ENCODE results near the gene CAST.
"Not testable (repeated sequence)": the region's sequence is repeated elsewhere in the genome, so short reads cannot be mapped to it uniquely, and the experiment has no call there.

The CAST gene

GRCh38 chr5:96765043-96765442 is 102.9 kb downstream of the CAST start:
- FAIRE-seq: no peak
- DNase-seq (ENCODE audit: extremely low spot score, insufficient read length, low read depth): no peak

GRCh38 chr5:96768708-96769251 is 106.6 kb downstream of the CAST start:
- DNase-seq (ENCODE audit: extremely low spot score, insufficient read length, low read depth) (no peak), FAIRE-seq (no peak)

GRCh38 chr5:96771395-96771794 is 109.2 kb downstream of the CAST start:
- no peak for DNase-seq (ENCODE audit: extremely low spot score, insufficient read length, low read depth)
- FAIRE-seq: peak; percentile 59

GRCh38 chr5:96772111-96772510 is 109.9 kb downstream of the CAST start:
- no peak for FAIRE-seq
- no peak for DNase-seq (ENCODE audit: extremely low spot score, insufficient read length, low read depth)

GRCh38 chr5:96772542-96772941 is 110.4 kb downstream of the CAST start:
- FAIRE-seq: no peak
- DNase-seq (ENCODE audit: extremely low spot score, insufficient read length, low read depth): no peak

GRCh38 chr5:96775050-96775449 is 112.9 kb downstream of the CAST start:
- FAIRE-seq: no peak
- no peak for DNase-seq (ENCODE audit: extremely low spot score, insufficient read length, low read depth)

- DNase-seq (ENCODE audit: extremely low spot score, insufficient read length, low read depth): no peak
- no peak for FAIRE-seq
These were observed 113.5 kb downstream of the CAST start for GRCh38 chr5:96775689-96776088.

- DNase-seq (ENCODE audit: extremely low spot score, insufficient read length, low read depth) (no peak), FAIRE-seq (no peak)
These were observed 114.4 kb downstream of the CAST start for GRCh38 chr5:96776621-96777020.

- DNase-seq (ENCODE audit: extremely low spot score, insufficient read length, low read depth): no peak
These were observed 116.2 kb downstream of the CAST start for GRCh38 chr5:96778409-96778808.

GRCh38 chr5:96780626-96781025 is 118.5 kb downstream of the CAST start:
- no peak for DNase-seq (ENCODE audit: extremely low spot score, insufficient read length, low read depth)
- FAIRE-seq: no peak

More at GRCh38 chr5:96778409-96778808, 116.2 kb downstream of the CAST start:
- no peak for FAIRE-seq

GRCh38 chr5:96781031-96781971 is 119.1 kb downstream of the CAST start:
- FAIRE-seq: no peak
- no peak for DNase-seq (ENCODE audit: extremely low spot score, insufficient read length, low read depth)

- FAIRE-seq: no peak
These were observed 121.2 kb downstream of the CAST start for GRCh38 chr5:96783326-96783725.

GRCh38 chr5:96785326-96786109 is 123.3 kb downstream of the CAST start:
- DNase-seq (ENCODE audit: extremely low spot score, insufficient read length, low read depth) (no peak), FAIRE-seq (no peak)

More at GRCh38 chr5:96783326-96783725, 121.2 kb downstream of the CAST start:
- DNase-seq (ENCODE audit: extremely low spot score, insufficient read length, low read depth): no peak

- FAIRE-seq: no peak
- DNase-seq (ENCODE audit: extremely low spot score, insufficient read length, low read depth): no peak
These were observed 126.1 kb downstream of the CAST start for GRCh38 chr5:96788112-96788749.

- no peak for DNase-seq (ENCODE audit: extremely low spot score, insufficient read length, low read depth)
- FAIRE-seq: no peak
These were observed 127.7 kb downstream of the CAST start for GRCh38 chr5:96789794-96790330.

GRCh38 chr5:96790961-96791504 is 128.9 kb downstream of the CAST start:
- FAIRE-seq (no peak), DNase-seq (ENCODE audit: extremely low spot score, insufficient read length, low read depth) (no peak)

GRCh38 chr5:96794757-96795156 is 132.6 kb downstream of the CAST start:
- FAIRE-seq: no peak
- DNase-seq (ENCODE audit: extremely low spot score, insufficient read length, low read depth): no peak

GRCh38 chr5:96795626-96796025 is 133.4 kb downstream of the CAST start:
- FAIRE-seq: no peak

GRCh38 chr5:96796434-96796833 is 134.3 kb downstream of the CAST start:
- DNase-seq (ENCODE audit: extremely low spot score, insufficient read length, low read depth): no peak
- no peak for FAIRE-seq

More at GRCh38 chr5:96795626-96796025, 133.4 kb downstream of the CAST start:
- DNase-seq (ENCODE audit: extremely low spot score, insufficient read length, low read depth): no peak

- not testable (repeated sequence) for FAIRE-seq
These were observed 139.5 kb downstream of the CAST start for GRCh38 chr5:96801718-96802117.

More at GRCh38 chr5:96801718-96802117, 139.5 kb downstream of the CAST start:
- DNase-seq (ENCODE audit: extremely low spot score, insufficient read length, low read depth): not testable (repeated sequence)
